ENCODE data around the gene GRM4.

DNA sequence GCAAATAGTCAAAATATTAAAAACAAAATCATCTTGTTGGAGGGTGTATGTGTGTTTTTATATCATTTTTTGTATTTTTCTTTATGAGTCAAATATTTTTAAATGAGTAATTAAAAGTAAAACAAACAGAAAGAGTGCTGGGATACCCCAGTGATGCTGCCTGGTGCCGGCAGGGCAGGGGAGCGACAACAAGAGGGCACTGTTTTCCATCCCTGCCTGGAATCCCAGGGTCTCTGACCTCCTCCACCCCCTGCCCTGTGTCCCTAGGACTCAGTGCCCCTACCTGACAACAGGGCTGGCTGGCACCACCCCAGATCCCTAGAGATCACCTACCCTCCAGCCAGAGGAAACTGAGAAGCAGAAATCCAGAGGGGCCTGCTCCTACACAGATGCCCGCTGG, 48.9 kb upstream of the GRM4 start:
- TF ChIP-seq GATA2 (IDR thresholded peaks at IDR 0.05; ENCODE audit: low read depth, low read length) (no peak), GATA3 (IDR thresholded peaks at IDR 0.05; ENCODE audit: low read depth, low read length) (no peak)
